ENCODE results near the gene TGFB3. TPM values are rescaled to one million over a fixed set of nuclear protein-coding genes. Genes with fewer than 3 reads are reported as not detected.

TGFB3 gene
- total and polyA plus RNA-seq, 2 of the 13 experiments (the other 11 are each of a cell fraction or from before 2014, with no cell fraction given): 1.4 to 2.5 TPM

GRCh38 chr14:75933712-75934296, 48.0 kb downstream of the TGFB3 start:
- no peaks in the 10 kb centered on the region; a peak in 1 of 5 replicates for H3K36me3 ChIP-seq (replicated peaks in 1 of 2; ENCODE audit: control insufficient read depth in 1 of 2, insufficient read depth in 2 of 2, low read length in 2 of 2)
- intact Hi-C loops (cut with micrococcal nuclease; ENCODE audit: unreplicated experiment) (no loop called here), in situ Hi-C loops (cut with HindIII; ENCODE audit: extremely low pct_ligation_motif_present, low pct_unique_long_range_greater_than_20kb) (no loop called here)
- ChIA-PET POLR2A (no interaction called here), CTCF (ENCODE audit: low intra/inter-chr PET ratio, low total read pairs) (no interaction called here)
- H3K9me3 ChIP-seq (ENCODE audit: low read length): no peaks in the 10 kb centered on the region
- DNase-seq (ENCODE audit: low spot score) (no peak), ATAC-seq (no peak), FAIRE-seq (no peak)
- no peak overlapping the region for H3K9ac ChIP-seq (ENCODE audit: insufficient read depth, low read depth, low read length)
- no peak overlapping the region for H3K27ac ChIP-seq (ENCODE audit: extremely low read length, insufficient read depth, low read length)
- 100% methylated on average over 1 of the region's 2 CpGs for WGBS (ENCODE audit: low lambda C conversion rate)
- H2AFZ ChIP-seq (ENCODE audit: low read length): no peak overlapping the region
- no peaks in the 10 kb centered on the region for H3K27me3 ChIP-seq (ENCODE audit: control insufficient read depth in 1 of 2, insufficient read depth in 2 of 2, low read length in 2 of 2)
- no TSS peak for BruUV-seq (replicated peaks)
- H4K20me1 ChIP-seq (ENCODE audit: insufficient read depth, low read length): no peaks in the 10 kb centered on the region
- no peaks in the 10 kb centered on the region for H3K4me1 ChIP-seq (ENCODE audit: insufficient read depth, low read length)
- no peak overlapping the region for H3K4me2 ChIP-seq (ENCODE audit: low read depth, low read length)
- no peaks in the 10 kb centered on the region for H3K79me2 ChIP-seq (ENCODE audit: insufficient read depth, low read length)
- TF ChIP-seq RXRA (CRISPR knock-in tag; IDR thresholded peaks at IDR 0.05) (no peak), GFI1 (CRISPR knock-in tag; IDR thresholded peaks at IDR 0.05; ENCODE audit: borderline replicate concordance) (no peak), GABPA (IDR thresholded peaks at IDR 0.05; ENCODE audit: low read depth, low read length) (no peak), GABPA (CRISPR knock-in tag; IDR thresholded peaks at IDR 0.05; ENCODE audit: low read depth) (no peak), NFATC3 (CRISPR knock-in tag; IDR thresholded peaks at IDR 0.05) (no peak), MED13 (CRISPR knock-in tag; IDR thresholded peaks at IDR 0.05) (no peak), ATM (IDR thresholded peaks at IDR 0.05; ENCODE audit: borderline replicate concordance) (no peak), MIER2 (CRISPR knock-in tag; IDR thresholded peaks at IDR 0.05) (no peak), MAZ (IDR thresholded peaks at IDR 0.05; ENCODE audit: borderline replicate concordance, low read depth, low read length) (no peak), MAZ (CRISPR knock-in tag; IDR thresholded peaks at IDR 0.05; ENCODE audit: low read depth) (no peak), CHD2 (IDR thresholded peaks at IDR 0.05; ENCODE audit: low read depth, low read length) (no peak)
- H3K4me3 ChIP-seq (replicated peaks in 1 of 3; ENCODE audit: insufficient read depth in 1 of 3, low read depth in 2 of 3, low read length in 3 of 3): no peak overlapping the region

DNA sequence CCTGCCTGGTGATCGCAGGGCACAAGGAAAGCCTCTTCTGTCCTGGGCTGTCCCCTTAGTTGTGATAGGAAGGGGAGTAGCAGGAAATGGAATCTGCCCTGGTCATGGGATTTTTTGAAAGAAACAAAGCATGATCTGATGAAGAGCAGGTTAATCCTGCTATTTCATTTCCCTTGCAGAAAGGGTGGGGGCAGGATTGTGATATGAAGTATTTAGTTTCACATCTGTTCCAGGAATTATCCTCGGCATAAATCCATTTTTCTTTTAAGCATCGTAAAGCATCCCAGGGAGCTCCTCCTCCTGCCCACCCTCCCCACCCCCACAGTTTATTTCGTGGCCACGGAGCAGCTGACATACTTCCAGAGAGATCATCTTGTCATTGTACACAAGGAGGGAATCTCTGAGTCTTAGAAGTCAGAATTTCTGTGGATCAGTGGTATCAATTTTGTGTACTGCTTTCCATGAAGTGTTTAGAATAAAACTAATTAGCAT, 53.1 kb downstream of the TGFB3 start:
- Histone ChIP-seq H3K27ac (ENCODE audit: extremely low read length, insufficient read depth, low read length) (no peak overlapping the region), H3K36me3 (replicated peaks in 1 of 2; ENCODE audit: control insufficient read depth in 1 of 2, insufficient read depth in 2 of 2, low read length in 2 of 2) (no peaks in the 10 kb centered on the region; a peak in 1 of 5 replicates), H3K4me1 (ENCODE audit: insufficient read depth, low read length) (no peaks in the 10 kb centered on the region), H2AFZ (ENCODE audit: low read length) (no peak overlapping the region), H3K4me3 (replicated peaks in 1 of 3; ENCODE audit: insufficient read depth in 1 of 3, low read depth in 2 of 3, low read length in 3 of 3) (no peak overlapping the region), H3K27me3 (ENCODE audit: control insufficient read depth in 1 of 2, insufficient read depth in 2 of 2, low read length in 2 of 2) (no peaks in the 10 kb centered on the region), H3K9ac (ENCODE audit: insufficient read depth, low read depth, low read length) (no peak overlapping the region), H4K20me1 (ENCODE audit: insufficient read depth, low read length) (no peaks in the 10 kb centered on the region), H3K79me2 (ENCODE audit: insufficient read depth, low read length) (no peaks in the 10 kb centered on the region), H3K4me2 (ENCODE audit: low read depth, low read length) (no peak overlapping the region), H3K9me3 (ENCODE audit: low read length) (no peaks in the 10 kb centered on the region)
- intact Hi-C loops (cut with micrococcal nuclease; ENCODE audit: unreplicated experiment): no loop called here
- ChIA-PET POLR2A (no interaction called here), CTCF (ENCODE audit: low intra/inter-chr PET ratio, low total read pairs) (no interaction called here)
- DNase-seq (ENCODE audit: low spot score): no peak
- WGBS (ENCODE audit: low lambda C conversion rate): 93% methylated on average over 5 of the region's 5 CpGs
- no peak for FAIRE-seq
- BruUV-seq (replicated peaks): no TSS peak
- in situ Hi-C loops (cut with HindIII; ENCODE audit: extremely low pct_ligation_motif_present, low pct_unique_long_range_greater_than_20kb): no loop called here
- no peak for ATAC-seq
- TF ChIP-seq ZNF446 (CRISPR knock-in tag; IDR thresholded peaks at IDR 0.05): no peak
- no peak for TF ChIP-seq SRF (IDR thresholded peaks at IDR 0.05; ENCODE audit: low read depth, low read length)
- TF ChIP-seq, protein P1, sequence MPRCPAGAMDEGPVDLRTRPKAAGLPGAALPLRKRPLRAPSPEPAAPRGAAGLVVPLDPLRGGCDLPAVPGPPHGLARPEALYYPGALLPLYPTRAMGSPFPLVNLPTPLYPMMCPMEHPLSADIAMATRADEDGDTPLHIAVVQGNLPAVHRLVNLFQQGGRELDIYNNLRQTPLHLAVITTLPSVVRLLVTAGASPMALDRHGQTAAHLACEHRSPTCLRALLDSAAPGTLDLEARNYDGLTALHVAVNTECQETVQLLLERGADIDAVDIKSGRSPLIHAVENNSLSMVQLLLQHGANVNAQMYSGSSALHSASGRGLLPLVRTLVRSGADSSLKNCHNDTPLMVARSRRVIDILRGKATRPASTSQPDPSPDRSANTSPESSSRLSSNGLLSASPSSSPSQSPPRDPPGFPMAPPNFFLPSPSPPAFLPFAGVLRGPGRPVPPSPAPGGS (CRISPR knock-in tag; IDR thresholded peaks at IDR 0.05): no peak
- no peak for TF ChIP-seq HOMEZ (CRISPR knock-in tag; IDR thresholded peaks at IDR 0.05; ENCODE audit: low read depth)
- no peak for TF ChIP-seq GRHL1 (CRISPR knock-in tag; conservative IDR thresholded peaks at IDR 0.05)
- TF ChIP-seq PPARG (CRISPR knock-in tag; conservative IDR thresholded peaks at IDR 0.05): no peak
